H1 (cell line): ENCODE results near the gene ANKRD9. TPM values are rescaled to one million over a fixed set of nuclear protein-coding genes. Genes with fewer than 3 reads are reported as not detected.

Experiments used
- CTCF ChIA-PET: fragments of 300-600 bp; sonication (Branson Sonifier 250); formaldehyde crosslinking; loops from one replicate; lab custom pipeline; 2021; ENCODE audit not compliant: partially characterized antibody; lab: Charles Lee
- POLR2A ChIA-PET: fragments of 300-600 bp; sonication (Branson Sonifier 250); formaldehyde crosslinking; loops from one replicate; lab custom pipeline; 2021; ENCODE audit warnings: inconsistent platforms; ENCODE audit not compliant: partially characterized antibody; lab: Charles Lee
- DNase-seq, 2 experiments: peaks; one replicate each; pipeline versions ENCODE4 v3.0.0 to v3.0.0-alpha.2; 2010 to 2022; ENCODE audit warnings: low spot score in 2 of 2, low read depth in 1 of 2, mixed read lengths in 1 of 2
- FAIRE-seq: peaks from 2 replicates; lab custom pipeline; 2011; peaks lifted over from hg19 to GRCh38; lab: Jason Lieb, UNC
- H2AFZ ChIP-seq: 2 replicates; pipeline ENCODE4 v1.8.1; 2012; ENCODE audit warnings: low read length, inconsistent platforms
- H2AK5ac ChIP-seq: 2 replicates; pipeline ENCODE4 v1.6.1; 2013; ENCODE audit warnings: low read depth, low read length
- H2BK120ac ChIP-seq: replicated peaks from 2 replicates; pipeline ENCODE3; 2013; ENCODE audit warnings: low read depth, low read length, inconsistent platforms
- H2BK12ac ChIP-seq: 2 replicates; pipeline ENCODE4 v1.6.1; 2013; ENCODE audit warnings: low read depth, low read length
- H2BK15ac ChIP-seq: 2 replicates; pipeline ENCODE4 v1.6.1; 2013; ENCODE audit warnings: low read length
- H2BK20ac ChIP-seq: 2 replicates; pipeline ENCODE4 v1.6.1; 2013; ENCODE audit warnings: low read length
- H2BK5ac ChIP-seq: 2 replicates; pipeline ENCODE4 v1.6.1; 2013; ENCODE audit warnings: low read depth, low read length
- H3K14ac ChIP-seq: 2 replicates; pipeline ENCODE4 v1.6.1; 2013; ENCODE audit warnings: inconsistent platforms; ENCODE audit not compliant: insufficient read length
- H3K18ac ChIP-seq: 2 replicates; pipeline ENCODE4 v1.6.1; 2013; ENCODE audit warnings: low read length; ENCODE audit errors: extremely low read depth
- H3K23ac ChIP-seq: 2 replicates; pipeline ENCODE4 v1.6.1; 2013; ENCODE audit warnings: inconsistent platforms; ENCODE audit not compliant: insufficient read length
- H3K23me2 ChIP-seq: 2 replicates; pipeline ENCODE4 v1.6.1; 2013; ENCODE audit warnings: low read depth, low read length
- H3K27ac ChIP-seq: 2 replicates; pipeline ENCODE4 v1.6.1; 2011; ENCODE audit warnings: low read depth, low read length, inconsistent platforms
- H3K27me3 ChIP-seq, 4 experiments: replicated peaks in 1 of 4; 1 replicate in 1 of 4; 2 replicates in 3 of 4; pipeline versions ENCODE4 v1.6.1 to v1.8.1; 2011 to 2013; ENCODE audit warnings: low read length in 3 of 4, mild to moderate bottlenecking in 3 of 4, inconsistent platforms in 2 of 4, mixed read lengths in 2 of 4, moderate library complexity in 1 of 4; ENCODE audit not compliant: control insufficient read depth in 3 of 4, insufficient read depth in 3 of 4; ENCODE audit errors: extremely low read depth in 1 of 4
- H3K36me3 ChIP-seq, 4 experiments: 2 replicates each; pipeline versions ENCODE4 v1.6.1 to v1.8.1; 2011 to 2013; ENCODE audit warnings: mild to moderate bottlenecking in 4 of 4, low read length in 3 of 4, moderate library complexity in 2 of 4, control low read depth in 1 of 4, inconsistent platforms in 1 of 4; ENCODE audit not compliant: insufficient read depth in 4 of 4, control insufficient read depth in 2 of 4
- H3K4ac ChIP-seq: replicated peaks from 2 replicates; pipeline ENCODE3; 2013; ENCODE audit warnings: low read length, low read depth, mixed read lengths, inconsistent platforms; ENCODE audit not compliant: insufficient read length
- H3K4me1 ChIP-seq, 4 experiments: replicated peaks in 1 of 4; 1 replicate in 1 of 4; 2 replicates in 3 of 4; pipeline versions ENCODE4 v1.6.1 to v1.8.1; 2011 to 2013; ENCODE audit warnings: low read length in 3 of 4, inconsistent platforms in 2 of 4, mixed read lengths in 1 of 4; ENCODE audit not compliant: insufficient read depth in 4 of 4, control insufficient read depth in 3 of 4
- H3K4me2 ChIP-seq, 2 experiments: 2 replicates each; pipeline versions ENCODE4 v1.6.1 to v1.8.1; 2011 to 2013; ENCODE audit warnings: low read depth in 2 of 2, low read length in 2 of 2, control low read depth in 1 of 2, inconsistent platforms in 1 of 2, mild to moderate bottlenecking in 1 of 2; ENCODE audit not compliant: insufficient read depth in 1 of 2
- H3K4me3 ChIP-seq, 4 experiments: fragments of 200-600, 300-600 bp in 1 of 4; sonication (generic), shearing (Covaris generic), sonication (Bioruptor Twin) in 1 of 4; 2 replicates each; pipeline versions ENCODE4 v1.5.1 to v1.8.1; 2011 to 2016; ENCODE audit warnings: low read length in 4 of 4, low read depth in 3 of 4, control low read depth in 2 of 4, inconsistent platforms in 2 of 4, mild to moderate bottlenecking in 2 of 4, mixed read lengths in 1 of 4, moderate library complexity in 1 of 4; ENCODE audit not compliant: insufficient read depth in 2 of 4; ENCODE audit errors: extremely low read depth in 1 of 4
- H3K56ac ChIP-seq: replicated peaks from 2 replicates; pipeline ENCODE3; 2013; ENCODE audit warnings: low read depth, mild to moderate bottlenecking, mixed read lengths, low read length, inconsistent platforms; ENCODE audit not compliant: insufficient read length
- H3K79me1 ChIP-seq: 2 replicates; pipeline ENCODE4 v1.6.1; 2013; ENCODE audit warnings: low read depth, low read length, control low read depth
- H3K79me2 ChIP-seq, 2 experiments: 2 replicates each; pipeline versions ENCODE4 v1.6.1 to v1.8.1; 2012 to 2013; ENCODE audit warnings: low read length in 2 of 2, mild to moderate bottlenecking in 2 of 2, inconsistent platforms in 1 of 2; ENCODE audit not compliant: insufficient read depth in 2 of 2, control insufficient read depth in 1 of 2
- H3K9ac ChIP-seq, 4 experiments: replicated peaks in 1 of 4; 1 replicate in 1 of 4; 2 replicates in 3 of 4; pipeline versions ENCODE4 v1.6.1 to v1.8.1; 2011 to 2013; ENCODE audit warnings: low read depth in 3 of 4, low read length in 3 of 4, control low read depth in 2 of 4, mild to moderate bottlenecking in 2 of 4, moderate library complexity in 2 of 4, inconsistent platforms in 1 of 4; ENCODE audit errors: extremely low read depth in 1 of 4
- H3K9me3 ChIP-seq, 2 experiments: 2 replicates each; pipeline versions ENCODE4 v1.6.1 to v1.8.1; 2012 to 2013; ENCODE audit warnings: mild to moderate bottlenecking in 2 of 2, moderate library complexity in 2 of 2, control low read depth in 1 of 2, inconsistent platforms in 1 of 2, low read depth in 1 of 2, low read length in 1 of 2, mixed read lengths in 1 of 2; ENCODE audit not compliant: insufficient read depth in 2 of 2
- H4K20me1 ChIP-seq, 2 experiments: replicated peaks in 1 of 2; 2 replicates each; pipeline versions ENCODE3 to v1.8.1; 2011 to 2013; ENCODE audit warnings: inconsistent platforms in 2 of 2, low read length in 2 of 2, mild to moderate bottlenecking in 1 of 2; ENCODE audit not compliant: insufficient read depth in 2 of 2, control insufficient read depth in 1 of 2
- H4K5ac ChIP-seq: 2 replicates; pipeline ENCODE4 v1.6.1; 2013; ENCODE audit warnings: low read length, low read depth, mixed read lengths, inconsistent platforms; ENCODE audit not compliant: insufficient read length
- H4K8ac ChIP-seq: 2 replicates; pipeline ENCODE4 v1.8.0; 2013; ENCODE audit warnings: mild to moderate bottlenecking, moderate library complexity, low read length, inconsistent platforms; ENCODE audit not compliant: insufficient read depth; ENCODE audit errors: extremely low read depth
- H4K91ac ChIP-seq: replicated peaks from 2 replicates; pipeline ENCODE3; 2013; ENCODE audit warnings: low read length, mixed read lengths, inconsistent platforms; ENCODE audit not compliant: insufficient read length
- ASH2L ChIP-seq: fragments of 200-600, 300-600 bp; sonication (generic); IDR thresholded peaks from one replicate; pipeline ENCODE4 v1.7.1; 2017; ENCODE audit warnings: low read length
- BRCA1 ChIP-seq: IDR thresholded peaks from 2 replicates; pipeline ENCODE4 v1.6.1; 2012; ENCODE audit warnings: low read depth, low read length, improper control_type of control experiment
- CHD2 ChIP-seq: IDR thresholded peaks from 2 replicates; pipeline ENCODE4 v1.6.1; 2012; ENCODE audit warnings: low read length, improper control_type of control experiment
- CREB1 ChIP-seq: IDR thresholded peaks from 2 replicates; pipeline ENCODE4 v1.6.1; 2012; ENCODE audit warnings: inconsistent platforms
- EP300 ChIP-seq, 2 experiments: IDR thresholded peaks; 1 replicate in 1 of 2; 2 replicates in 1 of 2; pipeline ENCODE4 v1.6.1; 2011 to 2012; ENCODE audit warnings: low read depth in 2 of 2, low read length in 2 of 2, mild to moderate bottlenecking in 2 of 2, borderline replicate concordance in 1 of 2, inconsistent platforms in 1 of 2, moderate library complexity in 1 of 2
- JUND ChIP-seq: IDR thresholded peaks from 2 replicates; pipeline ENCODE4 v1.6.1; 2011; ENCODE audit warnings: mild to moderate bottlenecking, improper control_type of control experiment, low read length
- KDM4A ChIP-seq: IDR thresholded peaks from one replicate; pipeline ENCODE4 v1.7.1; 2012; ENCODE audit warnings: low read depth, mild to moderate bottlenecking, moderate library complexity, low read length, inconsistent platforms; ENCODE audit not compliant: severe bottlenecking
- PHF8 ChIP-seq: fragments of 200-600 bp; sonication (generic); conservative IDR thresholded peaks from 2 replicates; pipeline ENCODE4 v1.7.1; 2012; ENCODE audit warnings: low read depth, mild to moderate bottlenecking, inconsistent platforms, low read length, moderate library complexity
- RAD21 ChIP-seq, 2 experiments: IDR thresholded peaks in 1 of 2; conservative IDR thresholded peaks in 1 of 2; 2 replicates each; pipeline ENCODE4 v1.6.1; 2011; ENCODE audit warnings: low read depth in 2 of 2, low read length in 2 of 2, improper control_type of control experiment in 1 of 2, inconsistent platforms in 1 of 2, mild to moderate bottlenecking in 1 of 2, moderate library complexity in 1 of 2
- TBP ChIP-seq: IDR thresholded peaks from 2 replicates; pipeline ENCODE4 v1.6.1; 2011; ENCODE audit warnings: low read depth, low read length, improper control_type of control experiment
- WGBS, 2 experiments: shearing (Covaris generic) in 1 of 2; methylation state at CpG; one replicate each; pipeline versions ENCODE4 v1.1.6 to v1.1.7; 2013 to 2015; ENCODE audit warnings: low lambda C conversion rate in 2 of 2, mixed read lengths in 2 of 2, inconsistent platforms in 1 of 2, low coverage in 1 of 2, missing lambda C conversion rate in 1 of 2; ENCODE audit not compliant: insufficient replicate concordance in 2 of 2, insufficient coverage in 1 of 2, insufficient read length in 1 of 2; ENCODE audit errors: extremely low coverage in 1 of 2, missing lambda C conversion rate in 1 of 2; 5-methylcytosine and 5-hydroxymethylcytosine counted together
- polyA plus RNA-seq, 7 experiments: library from polyadenylated mRNA; depleted of rRNA in 3 of 7; stranded (reverse) in 5 of 7; unstranded in 2 of 7; fragments of >200 nt in 5 of 7; fragments of 200-250 nt in 2 of 7; gene quantifications; 1 replicate in 5 of 7; 2 replicates in 1 of 7; 4 replicates in 1 of 7; pipeline versions ENCODE4 v1.2.1 to v1.2.3, GENCODE V29; 2011 to 2013; ENCODE audit warnings: missing spikeins in 2 of 7, mixed read lengths in 2 of 7
- total RNA-seq: library from RNA; stranded (reverse); fragmentation: NEBNext Ultra II Directional; extraction: Animal tissue kit (Norgen Biotek cat#: 25700); gene quantifications from 2 replicates; pipeline ENCODE4 v1.2.1, GENCODE V29; 2021

ANKRD9 gene
- total and polyA plus RNA-seq, 2 of the 8 experiments (the other 6 are each of a cell fraction or from before 2014, with no cell fraction given), result 37.0 to 41.8 TPM

GRCh38 chr14:102516531-102517391 lies 7.2 kb upstream of the ANKRD9 start:
- ChIA-PET POLR2A (interaction anchor here (0.6 to 1.3 kb wide), 3 partner anchors 12 to 407 kb away, joined by 3 to 5 read pairs (median 3); no protein-coding TSS in a partner anchor), CTCF (interaction anchor here (0.7 to 2.4 kb wide), 16 partner anchors 9 to 113 kb away, joined by 3 to 25 read pairs (median 4); no protein-coding TSS in a partner anchor)
- Histone ChIP-seq H3K9ac (peak overlapping the region in 3 of 4 experiments; percentile 4 to 57 (median 33); a peak in 2 of 7 replicates), H3K18ac (no peak overlapping the region; the same call in none of the 2 replicates), H2BK20ac (no peak overlapping the region), H3K14ac (no peak overlapping the region), H3K27me3 (peaks cover 0 to 4% (median 1%) of the 10 kb centered on the region in 4 experiments; a peak in 2 of 7 replicates), H4K91ac (no peak overlapping the region), H3K79me2 (no peaks in the 10 kb centered on the region), H3K27ac (no peak overlapping the region), H3K4me3 (peak overlapping the region; percentile 48 to 81 (median 62)), H2BK15ac (no peak overlapping the region), H3K4me1 (peaks cover 0 to 5% (median under 1%) of the 10 kb centered on the region in 4 experiments; a peak in 2 of 7 replicates), H2BK12ac (peak overlapping the region; percentile 39; the same call in 1 of the 2 replicates), H4K20me1 (no peaks in the 10 kb centered on the region), H3K4ac (no peak overlapping the region), H4K8ac (peak overlapping the region; percentile 69), H3K9me3 (no peaks in the 10 kb centered on the region), H3K23me2 (peaks cover 5% of the 10 kb centered on the region), H2AFZ (peak overlapping the region; percentile 80; the same call in 1 of the 2 replicates), H3K4me2 (peak overlapping the region; percentile 57 to 98), H4K5ac (no peak overlapping the region), H3K79me1 (no peaks in the 10 kb centered on the region), H3K56ac (no peak overlapping the region), H2BK120ac (no peak overlapping the region), H3K23ac (no peak overlapping the region), H2BK5ac (peak overlapping the region; percentile 78; the same call in 1 of the 2 replicates), H3K36me3 (no peaks in the 10 kb centered on the region), H2AK5ac (no peak overlapping the region)
- FAIRE-seq (no peak), DNase-seq (peak in 1 of 2 experiments; percentile 95)
- 2% methylated on average over 52 of the region's 95 CpGs; no CpG with 5 or more reads in 1 of the 2 experiments for WGBS, 2 experiments
- TF ChIP-seq KDM4A (peak; percentile 56), ASH2L (peak; percentile 55), TBP (no peak), BRCA1 (no peak), RAD21 (IDR thresholded peaks at IDR 0.05 in 1 of 2, conservative IDR thresholded peaks at IDR 0.05 in 1 of 2; ENCODE audit: low read depth in 2 of 2, low read length in 2 of 2) (peak; percentile 68 to 84), JUND (no peak), EP300 (IDR thresholded peaks at IDR 0.05; ENCODE audit: borderline replicate concordance in 1 of 2, low read depth in 2 of 2, low read length in 2 of 2) (no peak), CHD2 (no peak), PHF8 (peak; percentile 58; the same call in 1 of the 2 replicates), CREB1 (peak; percentile 73)
